Measurements from ENCODE around the gene SLC6A19. TPM values are rescaled to one million over a fixed set of nuclear protein-coding genes. Genes with fewer than 3 reads are reported as not detected.

Gene SLC6A19
- polyA plus RNA-seq, 1 of the 3 experiments (the other 2 are of a cell fraction): not detected

DNA sequence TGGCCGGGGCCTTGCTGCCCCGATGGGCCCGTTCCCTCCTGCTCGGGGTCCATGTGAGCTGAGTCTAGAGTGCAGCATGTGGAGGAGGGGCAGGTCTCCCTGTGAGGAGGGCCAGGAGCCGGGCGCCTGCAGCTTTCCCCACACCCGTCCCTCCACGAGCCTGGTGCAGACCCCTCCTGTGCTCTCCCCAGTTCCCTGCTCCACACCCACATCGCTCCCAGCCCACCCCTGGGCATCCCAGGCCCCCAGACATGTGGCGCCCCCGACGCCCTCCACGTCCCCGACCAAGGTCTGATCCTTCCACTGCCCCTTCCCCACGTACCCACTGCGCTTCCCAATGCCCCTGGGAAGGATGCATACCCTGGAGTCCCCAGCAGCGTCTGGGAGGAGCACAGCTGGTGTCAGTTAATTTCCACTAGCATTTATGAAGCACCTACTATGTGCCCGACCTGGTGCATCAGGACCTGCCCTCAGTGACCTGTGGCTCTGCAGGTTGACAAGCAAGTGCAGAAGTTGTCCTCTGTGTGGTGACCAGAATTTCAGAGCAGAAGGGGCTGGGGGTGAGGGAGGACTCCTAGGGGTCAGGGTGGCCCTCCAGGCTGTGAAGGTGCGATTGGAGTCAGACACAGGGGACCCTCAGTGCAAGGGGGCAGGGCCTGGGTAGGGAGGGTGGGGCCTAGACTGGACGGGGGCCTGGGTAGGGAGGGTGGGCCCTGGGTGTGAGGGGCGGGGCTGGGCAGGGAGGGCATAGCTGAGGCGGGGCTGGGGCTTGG lies 13.0 kb downstream of the SLC6A19 start:
- H4K20me1 ChIP-seq (ENCODE audit: insufficient read depth): no peaks in the 10 kb centered on the region
- DNase-seq: no peak
- H3K79me2 ChIP-seq (ENCODE audit: insufficient read depth): no peaks in the 10 kb centered on the region
- no peaks in the 10 kb centered on the region for H3K9me3 ChIP-seq
- H2AFZ ChIP-seq (ENCODE audit: low read depth): no peak overlapping the region
- no peaks in the 10 kb centered on the region for H3K4me1 ChIP-seq (ENCODE audit: control insufficient read depth in 1 of 2, insufficient read depth in 2 of 2, low read depth in 1 of 2, low read length in 1 of 2)
- ChIA-PET CTCF (interaction anchor here (1.0 to 1.2 kb wide), 2 partner anchors 47 to 431 kb away, joined by 3 to 4 read pairs; no protein-coding TSS in a partner anchor), POLR2A (no interaction called here)
- no peaks in the 10 kb centered on the region for H3K36me3 ChIP-seq (replicated peaks in 1 of 2; ENCODE audit: control insufficient read depth in 1 of 2, insufficient read depth in 2 of 2, low read length in 1 of 2)
- no peak overlapping the region for H3K4me3 ChIP-seq (ENCODE audit: low read depth in 2 of 2, low read length in 1 of 2)
- H3K9ac ChIP-seq: no peak overlapping the region
- no peaks in the 10 kb centered on the region; the same call in 1 of the 2 replicates for H3K27me3 ChIP-seq (ENCODE audit: insufficient read depth)
- 36% methylated on average over 15 of the region's 22 CpGs for WGBS (ENCODE audit: low lambda C conversion rate)
- no peak overlapping the region for H3K4me2 ChIP-seq
- H3F3A ChIP-seq (replicated peaks; ENCODE audit: insufficient read depth): no peaks in the 10 kb centered on the region
- no peak for TF ChIP-seq EP300 (IDR thresholded peaks at IDR 0.05; ENCODE audit: borderline replicate concordance in 1 of 2, low read depth in 1 of 2, low read length in 1 of 2)
- TF ChIP-seq, protein P1, sequence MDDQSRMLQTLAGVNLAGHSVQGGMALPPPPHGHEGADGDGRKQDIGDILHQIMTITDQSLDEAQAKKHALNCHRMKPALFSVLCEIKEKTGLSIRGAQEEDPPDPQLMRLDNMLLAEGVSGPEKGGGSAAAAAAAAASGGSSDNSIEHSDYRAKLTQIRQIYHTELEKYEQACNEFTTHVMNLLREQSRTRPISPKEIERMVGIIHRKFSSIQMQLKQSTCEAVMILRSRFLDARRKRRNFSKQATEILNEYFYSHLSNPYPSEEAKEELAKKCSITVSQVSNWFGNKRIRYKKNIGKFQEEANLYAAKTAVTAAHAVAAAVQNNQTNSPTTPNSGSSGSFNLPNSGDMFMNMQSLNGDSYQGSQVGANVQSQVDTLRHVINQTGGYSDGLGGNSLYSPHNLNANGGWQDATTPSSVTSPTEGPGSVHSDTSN (IDR thresholded peaks at IDR 0.05): no peak
- no peak for TF ChIP-seq CHD2 (IDR thresholded peaks at IDR 0.05; ENCODE audit: low read length, partially characterized antibody)
- TF ChIP-seq, protein P2, sequence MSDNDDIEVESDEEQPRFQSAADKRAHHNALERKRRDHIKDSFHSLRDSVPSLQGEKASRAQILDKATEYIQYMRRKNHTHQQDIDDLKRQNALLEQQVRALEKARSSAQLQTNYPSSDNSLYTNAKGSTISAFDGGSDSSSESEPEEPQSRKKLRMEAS (IDR thresholded peaks at IDR 0.05; ENCODE audit: low read depth): no peak
- TF ChIP-seq ELF1 (IDR thresholded peaks at IDR 0.05): no peak
- no peak for TF ChIP-seq TEAD4 (IDR thresholded peaks at IDR 0.05; ENCODE audit: borderline replicate concordance, insufficient read depth)
- TF ChIP-seq JUND (IDR thresholded peaks at IDR 0.05): no peak
- TF ChIP-seq POLR2AphosphoS5 (IDR thresholded peaks at IDR 0.05; ENCODE audit: low read depth, low read length): no peak
- TF ChIP-seq NFIC (IDR thresholded peaks at IDR 0.05; ENCODE audit: borderline replicate concordance): no peak
- no peak for TF ChIP-seq RCOR1 (IDR thresholded peaks at IDR 0.05; ENCODE audit: low read length)
- TF ChIP-seq, protein P3, sequence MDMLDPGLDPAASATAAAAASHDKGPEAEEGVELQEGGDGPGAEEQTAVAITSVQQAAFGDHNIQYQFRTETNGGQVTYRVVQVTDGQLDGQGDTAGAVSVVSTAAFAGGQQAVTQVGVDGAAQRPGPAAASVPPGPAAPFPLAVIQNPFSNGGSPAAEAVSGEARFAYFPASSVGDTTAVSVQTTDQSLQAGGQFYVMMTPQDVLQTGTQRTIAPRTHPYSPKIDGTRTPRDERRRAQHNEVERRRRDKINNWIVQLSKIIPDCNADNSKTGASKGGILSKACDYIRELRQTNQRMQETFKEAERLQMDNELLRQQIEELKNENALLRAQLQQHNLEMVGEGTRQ (IDR thresholded peaks at IDR 0.05; ENCODE audit: borderline replicate concordance, low read depth, low read length): no peak
- TF ChIP-seq, protein P4, sequence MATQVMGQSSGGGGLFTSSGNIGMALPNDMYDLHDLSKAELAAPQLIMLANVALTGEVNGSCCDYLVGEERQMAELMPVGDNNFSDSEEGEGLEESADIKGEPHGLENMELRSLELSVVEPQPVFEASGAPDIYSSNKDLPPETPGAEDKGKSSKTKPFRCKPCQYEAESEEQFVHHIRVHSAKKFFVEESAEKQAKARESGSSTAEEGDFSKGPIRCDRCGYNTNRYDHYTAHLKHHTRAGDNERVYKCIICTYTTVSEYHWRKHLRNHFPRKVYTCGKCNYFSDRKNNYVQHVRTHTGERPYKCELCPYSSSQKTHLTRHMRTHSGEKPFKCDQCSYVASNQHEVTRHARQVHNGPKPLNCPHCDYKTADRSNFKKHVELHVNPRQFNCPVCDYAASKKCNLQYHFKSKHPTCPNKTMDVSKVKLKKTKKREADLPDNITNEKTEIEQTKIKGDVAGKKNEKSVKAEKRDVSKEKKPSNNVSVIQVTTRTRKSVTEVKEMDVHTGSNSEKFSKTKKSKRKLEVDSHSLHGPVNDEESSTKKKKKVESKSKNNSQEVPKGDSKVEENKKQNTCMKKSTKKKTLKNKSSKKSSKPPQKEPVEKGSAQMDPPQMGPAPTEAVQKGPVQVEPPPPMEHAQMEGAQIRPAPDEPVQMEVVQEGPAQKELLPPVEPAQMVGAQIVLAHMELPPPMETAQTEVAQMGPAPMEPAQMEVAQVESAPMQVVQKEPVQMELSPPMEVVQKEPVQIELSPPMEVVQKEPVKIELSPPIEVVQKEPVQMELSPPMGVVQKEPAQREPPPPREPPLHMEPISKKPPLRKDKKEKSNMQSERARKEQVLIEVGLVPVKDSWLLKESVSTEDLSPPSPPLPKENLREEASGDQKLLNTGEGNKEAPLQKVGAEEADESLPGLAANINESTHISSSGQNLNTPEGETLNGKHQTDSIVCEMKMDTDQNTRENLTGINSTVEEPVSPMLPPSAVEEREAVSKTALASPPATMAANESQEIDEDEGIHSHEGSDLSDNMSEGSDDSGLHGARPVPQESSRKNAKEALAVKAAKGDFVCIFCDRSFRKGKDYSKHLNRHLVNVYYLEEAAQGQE (IDR thresholded peaks at IDR 0.05; ENCODE audit: low read depth, low read length): no peak
- no peak for TF ChIP-seq RAD21 (IDR thresholded peaks at IDR 0.05; ENCODE audit: low read length)
- TF ChIP-seq, protein P5, sequence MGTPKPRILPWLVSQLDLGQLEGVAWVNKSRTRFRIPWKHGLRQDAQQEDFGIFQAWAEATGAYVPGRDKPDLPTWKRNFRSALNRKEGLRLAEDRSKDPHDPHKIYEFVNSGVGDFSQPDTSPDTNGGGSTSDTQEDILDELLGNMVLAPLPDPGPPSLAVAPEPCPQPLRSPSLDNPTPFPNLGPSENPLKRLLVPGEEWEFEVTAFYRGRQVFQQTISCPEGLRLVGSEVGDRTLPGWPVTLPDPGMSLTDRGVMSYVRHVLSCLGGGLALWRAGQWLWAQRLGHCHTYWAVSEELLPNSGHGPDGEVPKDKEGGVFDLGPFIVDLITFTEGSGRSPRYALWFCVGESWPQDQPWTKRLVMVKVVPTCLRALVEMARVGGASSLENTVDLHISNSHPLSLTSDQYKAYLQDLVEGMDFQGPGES (IDR thresholded peaks at IDR 0.05; ENCODE audit: low read depth, low read length): no peak
- TF ChIP-seq MEF2A (IDR thresholded peaks at IDR 0.05; ENCODE audit: borderline replicate concordance, low read depth): no peak
- TF ChIP-seq, protein P6, sequence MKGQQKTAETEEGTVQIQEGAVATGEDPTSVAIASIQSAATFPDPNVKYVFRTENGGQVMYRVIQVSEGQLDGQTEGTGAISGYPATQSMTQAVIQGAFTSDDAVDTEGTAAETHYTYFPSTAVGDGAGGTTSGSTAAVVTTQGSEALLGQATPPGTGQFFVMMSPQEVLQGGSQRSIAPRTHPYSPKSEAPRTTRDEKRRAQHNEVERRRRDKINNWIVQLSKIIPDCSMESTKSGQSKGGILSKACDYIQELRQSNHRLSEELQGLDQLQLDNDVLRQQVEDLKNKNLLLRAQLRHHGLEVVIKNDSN (IDR thresholded peaks at IDR 0.05; ENCODE audit: borderline replicate concordance, low read depth): no peak
- no peak overlapping the region for H3K27ac ChIP-seq (ENCODE audit: low read depth in 2 of 2, low read length in 1 of 2)
- no peaks in the 10 kb centered on the region for H3K9me2 ChIP-seq

Data from SK-N-SH (cell line).